HG02884 (cell line): ENCODE measurements around the gene GDPD5.

Experiments
- ATAC-seq: cut with Tn5 transposase; IDR thresholded peaks from one replicate; pipeline ENCODE4 v1.9.1; 2021; ENCODE audit warnings: mild to moderate bottlenecking, moderate library complexity; ENCODE audit not compliant: unreplicated experiment

Gene GDPD5

DNA sequence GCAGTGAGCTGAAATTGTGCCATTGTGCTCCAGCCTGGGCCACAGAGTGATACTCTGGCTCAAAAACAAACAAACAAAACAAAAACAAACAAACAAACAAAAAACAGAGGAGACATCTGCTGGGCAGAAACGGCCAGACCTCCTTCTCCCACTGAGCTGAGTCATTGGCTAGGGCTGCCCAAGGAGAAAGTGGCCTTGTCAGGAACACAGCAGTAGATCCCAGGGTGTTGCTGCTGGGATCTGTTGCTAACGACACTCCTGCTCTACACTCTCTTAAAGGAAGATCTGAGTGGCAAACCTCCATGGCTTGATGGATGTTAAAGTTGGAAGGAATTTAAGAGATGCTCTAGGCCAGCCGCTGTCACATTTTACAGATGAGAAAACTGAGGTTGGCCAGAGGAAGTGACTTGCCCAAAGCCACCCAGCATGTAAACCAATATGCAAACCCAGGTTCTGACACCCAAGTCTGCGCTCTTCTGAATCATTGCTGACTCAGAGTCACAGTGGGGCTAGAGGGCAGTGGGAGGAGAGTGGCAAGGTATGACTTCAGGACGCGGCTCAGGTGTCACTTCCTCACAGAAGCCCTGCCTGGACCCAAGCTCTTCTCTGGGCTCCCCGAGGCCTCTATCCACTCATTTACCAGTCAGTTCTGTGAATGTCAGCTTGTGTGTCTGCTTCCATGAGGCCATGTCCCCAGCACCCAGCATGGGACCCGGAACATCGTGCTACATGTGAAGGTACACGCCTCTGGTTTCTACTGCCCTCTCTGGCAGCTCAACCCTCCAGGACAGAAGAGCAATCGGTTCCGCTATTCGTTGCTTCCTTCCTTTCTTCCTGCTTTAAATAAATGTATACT is 11.3 kb upstream of the GDPD5 start:
- peak; percentile 75 for ATAC-seq

DNA sequence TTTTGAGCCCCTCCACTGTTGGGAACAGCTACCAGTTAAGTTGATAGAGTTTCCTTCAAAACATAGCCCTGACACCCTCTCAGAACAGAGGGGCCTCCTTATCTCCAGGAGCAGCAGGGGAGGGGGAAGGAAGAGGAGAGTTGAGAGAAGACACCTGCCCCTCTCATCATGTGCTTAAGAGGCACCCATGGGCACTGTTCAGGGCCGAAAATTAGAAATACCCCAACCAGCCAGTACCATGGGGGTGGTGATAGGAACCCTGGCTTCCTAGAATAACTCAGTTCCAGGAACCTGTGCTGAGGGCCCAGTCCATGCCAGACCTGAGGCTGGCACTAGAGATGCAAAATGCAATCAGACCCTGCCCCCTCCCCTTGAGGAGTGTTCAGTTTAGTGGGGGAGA is 9.3 kb upstream of the GDPD5 start:
- no peak for ATAC-seq

GRCh38 chr11:75534259-75535069 is 8.7 kb upstream of the GDPD5 start:
- no peak for ATAC-seq

DNA sequence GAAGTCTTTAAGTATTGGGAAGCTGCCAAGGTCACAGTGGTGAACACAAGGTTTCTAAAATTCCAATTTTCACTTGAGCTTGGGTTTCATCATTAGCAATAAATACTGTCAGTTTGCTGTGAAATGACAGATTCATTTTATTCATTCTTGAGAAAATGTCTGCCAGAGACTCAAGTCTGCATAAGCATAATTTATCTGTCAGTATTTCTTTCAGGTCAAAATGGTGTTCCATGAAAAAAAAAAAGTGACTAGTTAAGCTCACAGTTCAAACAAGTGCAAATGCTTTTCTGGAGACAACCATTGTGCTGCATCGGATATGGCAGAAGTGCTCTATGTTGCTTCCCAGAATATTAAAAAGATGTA is 8.1 kb upstream of the GDPD5 start:
- ATAC-seq, result no peak

GRCh38 chr11:75532200-75533048 is 6.7 kb upstream of the GDPD5 start:
- no peak for ATAC-seq

DNA sequence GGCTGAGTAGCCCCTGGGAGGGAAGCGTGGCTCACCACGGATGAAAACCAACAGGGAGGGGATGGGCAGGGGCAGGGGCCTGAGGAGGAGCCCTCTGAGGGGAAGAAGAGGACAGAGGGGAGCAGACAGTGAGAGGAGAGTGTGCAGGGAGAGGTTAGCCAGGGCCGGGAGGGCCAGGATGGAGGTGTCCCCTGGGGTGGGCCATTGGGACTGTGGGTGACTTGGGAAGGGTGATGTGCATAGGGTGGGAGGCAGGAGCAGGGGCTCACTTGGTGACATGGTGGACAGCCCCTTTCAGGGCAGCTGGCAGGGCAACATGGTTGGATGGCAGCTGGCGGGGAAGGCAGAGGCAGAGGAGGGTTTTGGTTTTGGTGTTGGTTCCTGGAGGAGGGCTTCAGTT is 5.6 kb upstream of the GDPD5 start:
- ATAC-seq, result no peak

GRCh38 chr11:75530577-75530976 is 4.8 kb upstream of the GDPD5 start:
- no peak for ATAC-seq

DNA sequence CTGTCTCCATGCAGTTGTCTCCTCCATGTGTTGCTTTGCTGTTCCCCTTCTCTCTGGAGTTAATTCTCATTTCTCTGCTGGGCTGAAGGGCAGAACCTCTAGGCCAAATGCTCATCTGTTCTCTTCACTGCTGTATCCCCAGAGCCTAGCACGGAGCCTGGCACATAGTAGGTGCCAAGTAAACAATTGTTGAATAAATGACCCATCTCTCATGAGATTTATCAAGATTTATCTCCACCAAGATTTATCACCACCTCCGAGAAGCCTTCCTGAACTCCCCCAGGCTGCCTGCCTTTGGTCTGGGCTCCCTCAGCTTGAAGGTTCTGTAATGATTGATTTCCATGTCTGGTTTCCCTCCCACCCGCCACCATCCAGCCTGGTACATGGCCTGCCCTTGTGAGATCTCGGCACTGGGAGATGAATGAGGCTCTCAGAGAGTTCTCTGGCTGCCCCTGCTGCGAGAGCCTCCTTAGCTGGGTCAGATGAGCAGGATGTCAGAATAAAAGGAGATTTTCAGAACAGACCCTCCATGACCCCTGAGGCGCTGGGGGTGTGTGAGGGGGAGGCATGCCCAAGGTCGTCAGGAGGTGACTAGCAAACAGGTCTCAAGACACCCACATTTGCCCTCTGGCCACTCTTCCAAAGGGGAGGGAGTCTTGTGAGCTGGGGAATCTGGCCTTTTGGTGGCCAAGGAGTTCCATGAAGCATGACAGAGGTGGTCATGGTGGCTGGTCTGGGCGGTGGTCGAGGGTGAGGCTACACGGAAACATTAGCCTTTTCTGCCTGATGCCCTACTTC is 2.4 kb upstream of the GDPD5 start:
- no peak for ATAC-seq

DNA sequence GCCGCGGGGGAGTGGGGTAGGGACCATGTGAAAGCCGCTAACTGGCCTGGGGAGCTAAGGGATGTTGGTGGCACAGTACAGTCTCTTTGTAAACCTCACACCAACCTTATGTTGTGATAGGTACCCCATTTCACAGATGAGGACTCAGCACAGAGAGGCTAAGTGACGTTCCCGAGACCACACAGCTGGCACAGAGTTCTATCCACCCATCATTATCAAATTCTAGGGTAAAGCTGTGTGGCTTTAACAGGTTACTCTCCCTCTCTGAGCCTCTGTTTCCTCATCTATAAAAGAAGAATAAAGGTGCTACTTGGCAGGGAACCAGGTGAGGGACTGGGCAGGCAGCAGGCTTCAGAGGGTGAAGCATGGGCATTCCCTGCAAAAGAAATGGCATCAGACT is 1.4 kb upstream of the GDPD5 start:
- ATAC-seq, result no peak

- no peak for ATAC-seq
These were observed 426 bp upstream of the GDPD5 start for GRCh38 chr11:75526192-75526541.

DNA sequence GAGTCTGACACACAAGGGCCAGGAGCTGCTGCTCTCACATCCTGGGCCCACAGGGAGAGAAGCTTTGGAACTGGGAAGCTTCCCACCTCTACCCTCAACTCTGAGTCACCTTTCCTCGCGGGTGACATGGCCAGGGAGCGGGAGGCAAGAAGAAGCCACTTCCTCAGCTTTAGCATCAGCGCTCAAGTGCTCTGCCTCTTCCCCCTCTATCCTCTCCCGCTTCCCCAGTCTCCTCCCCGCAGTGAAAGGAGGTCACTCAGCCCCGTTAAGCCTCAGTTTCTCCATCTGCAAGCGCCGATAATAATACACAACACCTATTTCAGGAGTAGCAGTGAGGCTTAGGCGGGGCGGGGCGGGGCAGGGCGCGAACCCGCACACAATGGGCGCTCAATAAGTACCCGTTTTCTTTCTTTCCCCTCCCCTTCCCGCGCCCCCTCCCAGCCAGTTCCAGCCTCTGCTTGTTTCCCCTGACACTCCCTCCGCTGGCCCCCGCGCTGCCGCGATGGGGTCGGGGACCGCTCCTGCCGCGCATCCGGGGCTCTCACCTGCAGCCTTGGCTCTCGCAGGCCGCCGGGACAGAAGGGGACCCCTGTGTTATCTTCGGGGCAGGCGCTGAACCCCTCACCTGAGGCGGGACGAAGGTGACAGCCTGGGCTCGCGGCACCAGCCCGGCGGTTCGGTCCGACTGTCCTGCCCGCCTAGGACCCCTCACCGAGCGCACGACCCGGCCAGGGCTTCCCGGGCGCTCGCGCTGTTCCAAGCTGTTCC is 892 bp downstream of the GDPD5 start:
- ATAC-seq, result no peak

- no peak for ATAC-seq
These were observed 1.7 kb downstream of the GDPD5 start for GRCh38 chr11:75523811-75524664.

DNA sequence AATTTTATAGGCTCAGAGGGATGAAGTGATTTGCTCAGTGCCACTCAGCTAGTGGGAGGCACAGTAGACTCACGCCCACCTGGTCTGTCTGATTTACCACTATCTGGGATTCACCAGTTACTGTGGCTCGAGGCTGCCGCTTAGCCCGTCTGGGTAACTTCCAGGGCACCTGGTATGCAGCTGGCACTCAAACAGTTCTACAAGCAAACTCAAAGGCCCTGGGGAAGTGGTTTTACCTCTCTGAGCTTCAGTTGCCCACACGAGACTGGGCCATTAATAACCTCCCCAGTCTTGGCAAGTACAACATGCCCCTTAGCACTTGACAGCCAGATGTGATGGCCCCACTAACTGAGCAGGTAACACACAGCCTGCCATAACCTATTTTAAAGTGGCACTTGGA is 2.6 kb downstream of the GDPD5 start:
- ATAC-seq, result no peak

DNA sequence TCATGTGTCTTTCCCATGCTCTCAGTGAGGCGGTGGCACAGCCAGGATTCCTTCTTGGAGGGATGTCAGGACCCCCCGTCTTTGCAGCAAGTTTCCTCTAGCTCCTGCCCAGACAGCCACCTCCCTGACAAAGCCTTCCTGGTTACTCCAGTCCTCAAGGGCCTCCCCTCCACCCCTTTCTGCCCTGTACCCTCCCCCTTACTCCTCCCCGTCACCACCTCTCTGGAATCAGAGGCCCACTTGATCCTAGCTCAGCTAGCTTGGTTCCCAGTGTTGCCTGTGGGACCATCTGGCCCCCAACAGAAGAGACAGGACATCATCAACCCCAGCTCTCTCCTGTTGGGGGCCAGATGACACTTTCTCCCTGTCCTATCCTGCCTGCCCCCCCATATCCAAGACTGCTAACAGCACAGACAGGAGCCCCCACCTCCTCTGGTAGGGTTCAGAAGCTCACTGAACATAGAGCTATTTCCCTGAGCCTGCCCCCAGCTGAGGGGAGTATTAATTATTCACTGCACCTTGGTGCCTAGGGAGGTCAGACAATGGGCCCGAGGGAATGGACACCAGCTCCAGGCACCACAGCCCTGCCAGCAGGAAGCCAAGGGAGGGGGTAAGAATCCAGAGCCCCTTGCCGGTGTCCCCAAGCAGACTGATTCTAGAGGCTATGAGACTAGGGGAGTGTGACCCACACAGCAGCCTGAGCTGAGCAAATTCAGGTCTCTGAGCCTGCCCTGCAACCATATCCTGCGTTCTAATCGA is 3.3 kb downstream of the GDPD5 start:
- ATAC-seq, result no peak

GRCh38 chr11:75520688-75521087 is 5.1 kb downstream of the GDPD5 start:
- ATAC-seq, result no peak

DNA sequence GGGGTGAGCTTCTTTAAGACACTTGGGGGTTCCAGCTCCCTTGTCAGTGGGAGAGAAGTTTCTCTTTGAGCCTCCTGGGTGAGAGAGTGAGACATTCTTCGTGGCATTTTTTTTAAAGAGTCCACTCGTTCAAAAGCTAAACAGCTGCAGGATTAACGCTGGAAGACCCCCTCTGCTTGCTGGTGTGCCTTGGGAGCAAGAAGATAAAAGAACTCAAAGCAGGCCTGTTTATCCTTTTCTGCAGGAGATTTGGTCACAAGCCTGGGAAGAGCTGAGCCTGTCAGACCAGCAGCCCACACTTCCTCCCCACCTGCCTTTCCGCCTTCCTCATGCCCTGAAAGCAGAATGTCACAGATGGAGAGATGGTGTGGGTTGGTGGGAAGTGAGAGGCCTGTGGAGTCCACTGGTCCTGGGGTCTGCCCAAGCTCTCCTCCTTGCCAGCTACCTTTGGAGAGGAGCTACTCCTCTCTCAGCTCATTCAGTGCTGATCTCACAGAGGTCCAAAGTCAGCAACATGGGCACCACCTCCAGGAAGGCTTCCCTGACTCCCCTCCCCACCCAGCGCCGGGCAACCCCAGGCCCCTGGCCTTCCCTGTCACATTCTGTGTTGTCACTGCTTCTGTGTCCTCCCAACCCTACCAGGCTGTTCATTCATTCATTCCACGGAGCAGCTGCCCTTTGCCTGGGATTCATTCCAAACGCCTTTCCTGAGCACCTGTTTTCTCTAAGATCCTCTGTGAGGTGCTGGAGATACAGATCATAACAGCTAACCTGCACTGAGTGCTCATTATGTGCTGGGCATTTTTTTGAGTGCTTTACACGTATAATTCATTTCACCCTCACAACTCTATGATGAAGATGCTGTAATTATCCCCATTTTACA is 6.7 kb downstream of the GDPD5 start:
- ATAC-seq, result no peak

GRCh38 chr11:75518204-75518549 is 7.6 kb downstream of the GDPD5 start:
- no peak for ATAC-seq
